CD4-positive, alpha-beta T cell treated with Interleukin-21 for 1 hour (primary cell): ENCODE results near the gene PLA2G4E.

ENCODE experiments used
- DNase-seq: peaks from one replicate; pipeline ENCODE4 v3.0.0-alpha.2; 2020

Gene PLA2G4E

GRCh38 chr15:42018306-42019224, 2.3 kb downstream of the PLA2G4E start:
- DNase-seq, result no peak

- no peak for DNase-seq
Observed at GRCh38 chr15:42016971-42017370, 3.9 kb downstream of the PLA2G4E start.

- no peak for DNase-seq
Observed at GRCh38 chr15:42014406-42014805, 6.4 kb downstream of the PLA2G4E start.

GRCh38 chr15:42012928-42013482, 7.8 kb downstream of the PLA2G4E start:
- DNase-seq, result no peak

GRCh38 chr15:42012241-42012640, 8.6 kb downstream of the PLA2G4E start:
- DNase-seq, result no peak

GRCh38 chr15:42011074-42011473, 9.8 kb downstream of the PLA2G4E start:
- DNase-seq, result no peak

GRCh38 chr15:42010434-42010833, 10.4 kb downstream of the PLA2G4E start:
- no peak for DNase-seq

GRCh38 chr15:42009474-42009873, 11.4 kb downstream of the PLA2G4E start:
- no peak for DNase-seq

- DNase-seq, result no peak
Observed at GRCh38 chr15:42009022-42009421, 11.8 kb downstream of the PLA2G4E start.

- no peak for DNase-seq
Observed at GRCh38 chr15:42007386-42007785, 13.5 kb downstream of the PLA2G4E start.

- DNase-seq, result no peak
Observed at GRCh38 chr15:42002333-42002732, 18.5 kb downstream of the PLA2G4E start.

GRCh38 chr15:42001236-42001635, 19.6 kb downstream of the PLA2G4E start:
- no peak for DNase-seq

- no peak for DNase-seq
Observed at GRCh38 chr15:41999290-42000285, 21.3 kb downstream of the PLA2G4E start.

GRCh38 chr15:41997845-41998244, 23.0 kb downstream of the PLA2G4E start:
- DNase-seq, result no peak

GRCh38 chr15:41996921-41997592, 23.8 kb downstream of the PLA2G4E start:
- DNase-seq, result no peak

GRCh38 chr15:41996376-41996775, 24.5 kb downstream of the PLA2G4E start:
- DNase-seq, result no peak

- DNase-seq, result no peak
Observed at GRCh38 chr15:41995476-41995855, 25.4 kb downstream of the PLA2G4E start.

GRCh38 chr15:41994772-41995475, 25.9 kb downstream of the PLA2G4E start:
- DNase-seq, result no peak

GRCh38 chr15:41994171-41994650, 26.6 kb downstream of the PLA2G4E start:
- DNase-seq, result no peak

GRCh38 chr15:41993472-41994170, 27.2 kb downstream of the PLA2G4E start:
- DNase-seq, result no peak

- no peak for DNase-seq
Observed at GRCh38 chr15:41992803-41993190, 28.0 kb downstream of the PLA2G4E start.
